HepG2 (cell line): ENCODE data around the gene PRSS22. TPM values are rescaled to one million over a fixed set of nuclear protein-coding genes. Genes with fewer than 3 reads are reported as not detected.
A peak's percentile ranks its signal among the peaks of the same experiment; 100 is the strongest.

ENCODE experiments used
- AGO1 ChIP-seq: fragments of 200-400 bp; formaldehyde crosslinking; IDR thresholded peaks from 2 replicates; pipeline ENCODE4 v1.6.1; 2017; ENCODE audit warnings: mild to moderate bottlenecking, low read depth, low read length, moderate library complexity; ENCODE audit not compliant: poor library complexity, severe bottlenecking
- EHMT2 ChIP-seq: fragments of 200-600 bp; sonication (generic); IDR thresholded peaks from 2 replicates; pipeline ENCODE4 v1.7.0; 2017; ENCODE audit warnings: antibody characterized with exemption, low read depth, low read length, borderline replicate concordance
- ELF3 ChIP-seq: IDR thresholded peaks from 2 replicates; pipeline ENCODE4 v1.6.1; 2016; ENCODE audit warnings: missing genetic modification reagents, missing compliant biosample characterization
- FOSL2 ChIP-seq: sonication (generic); formaldehyde crosslinking; IDR thresholded peaks from 2 replicates; pipeline ENCODE4 v1.4.0; 2020; ENCODE audit warnings: missing genetic modification reagents
- GZF1 ChIP-seq: sonication (generic); formaldehyde crosslinking; IDR thresholded peaks from 2 replicates; pipeline ENCODE4 v1.5.1; 2020; ENCODE audit warnings: mild to moderate bottlenecking, missing genetic modification reagents
- HIVEP1 ChIP-seq: sonication (generic); formaldehyde crosslinking; IDR thresholded peaks from 2 replicates; pipeline ENCODE4 v1.4.0; 2020; ENCODE audit warnings: mild to moderate bottlenecking, missing genetic modification reagents
- HMG20A ChIP-seq: IDR thresholded peaks from 2 replicates; pipeline ENCODE4 v1.6.1; 2016; ENCODE audit warnings: borderline replicate concordance
- HMG20B ChIP-seq: conservative IDR thresholded peaks from 2 replicates; pipeline ENCODE4 v1.6.1; 2016; ENCODE audit warnings: missing genetic modification reagents, missing compliant biosample characterization
- SETDB1 ChIP-seq: sonication (generic); formaldehyde crosslinking; IDR thresholded peaks from 2 replicates; pipeline ENCODE4 v1.5.1; 2020; ENCODE audit warnings: missing genetic modification reagents, mild to moderate bottlenecking, borderline replicate concordance
- SNAPC2 ChIP-seq: sonication (generic); formaldehyde crosslinking; IDR thresholded peaks from 2 replicates; pipeline ENCODE4 v1.8.1; 2022; ENCODE audit warnings: mild to moderate bottlenecking, missing genetic modification reagents
- TCF7L2 ChIP-seq: IDR thresholded peaks from 2 replicates; pipeline ENCODE4 v1.6.1; 2011; ENCODE audit warnings: mild to moderate bottlenecking, low read depth, low read length, moderate library complexity
- XRCC5 ChIP-seq: fragments of 200-400 bp; formaldehyde crosslinking; optimal IDR thresholded peaks from 2 replicates; pipeline ENCODE3; 2017; ENCODE audit warnings: mild to moderate bottlenecking, low read length
- ZBTB21 ChIP-seq: sonication (generic); formaldehyde crosslinking; IDR thresholded peaks from 2 replicates; pipeline ENCODE4 v1.4.0; 2020; ENCODE audit warnings: missing genetic modification reagents
- ZFP62 ChIP-seq: sonication (generic); formaldehyde crosslinking; IDR thresholded peaks from 2 replicates; pipeline ENCODE4 v1.4.0; 2020; ENCODE audit warnings: missing genetic modification reagents
- ZFX ChIP-seq: sonication (generic); formaldehyde crosslinking; IDR thresholded peaks from 2 replicates; pipeline ENCODE4 v1.4.0; 2020; ENCODE audit warnings: mild to moderate bottlenecking, low read depth, missing genetic modification reagents, moderate library complexity
- ZNF20 ChIP-seq: sonication (generic); formaldehyde crosslinking; IDR thresholded peaks from 2 replicates; pipeline ENCODE4 v1.4.0; 2020; ENCODE audit warnings: mild to moderate bottlenecking, moderate library complexity, missing genetic modification reagents
- ZNF234 ChIP-seq: sonication (generic); formaldehyde crosslinking; conservative IDR thresholded peaks from 2 replicates; pipeline ENCODE4 v1.5.1; 2020; ENCODE audit warnings: mild to moderate bottlenecking, missing genetic modification reagents
- ZNF337 ChIP-seq: sonication (generic); formaldehyde crosslinking; IDR thresholded peaks from 2 replicates; pipeline ENCODE4 v1.5.1; 2020; ENCODE audit warnings: missing genetic modification reagents, low read depth, mild to moderate bottlenecking, borderline replicate concordance
- ZNF354B ChIP-seq: sonication (generic); formaldehyde crosslinking; IDR thresholded peaks from 2 replicates; pipeline ENCODE4 v1.8.0; 2022; ENCODE audit warnings: mild to moderate bottlenecking, missing genetic modification reagents
- ZNF367 ChIP-seq: sonication (generic); formaldehyde crosslinking; IDR thresholded peaks from 2 replicates; pipeline ENCODE4 v1.4.0; 2020; ENCODE audit warnings: missing genetic modification reagents, borderline replicate concordance
- ZNF44 ChIP-seq: sonication (generic); formaldehyde crosslinking; IDR thresholded peaks from 2 replicates; pipeline ENCODE4 v1.5.1; 2020; ENCODE audit warnings: mild to moderate bottlenecking, missing genetic modification reagents
- ZNF614 ChIP-seq: IDR thresholded peaks from 2 replicates; pipeline ENCODE4 v1.6.1; 2018; ENCODE audit warnings: missing biosample characterization, missing genetic modification reagents, inconsistent platforms, borderline replicate concordance
- ZNF713 ChIP-seq: sonication (generic); formaldehyde crosslinking; IDR thresholded peaks from 2 replicates; pipeline ENCODE4 v1.4.0; 2020; ENCODE audit warnings: mild to moderate bottlenecking, missing genetic modification reagents
- ZNF747 ChIP-seq: sonication (generic); formaldehyde crosslinking; IDR thresholded peaks from 2 replicates; pipeline ENCODE4 v1.8.1; 2023; ENCODE audit warnings: missing genetic modification reagents, mild to moderate bottlenecking, borderline replicate concordance
- ZNF768 ChIP-seq: sonication (generic); formaldehyde crosslinking; IDR thresholded peaks from 2 replicates; pipeline ENCODE4 v1.4.0; 2020; ENCODE audit warnings: missing genetic modification reagents
- polyA plus RNA-seq, 8 experiments: library from polyadenylated mRNA; depleted of rRNA in 3 of 8; stranded (reverse) in 7 of 8; unstranded in 1 of 8; fragments of >200 nt; fragmentation: Illumina TruSeq in 4 of 8; extraction: Trizol in 4 of 8; gene quantifications; 2 replicates each; pipeline versions ENCODE4 v1.2.1 to v1.2.3, GENCODE V29; 2011 to 2016; ENCODE audit warnings: low read depth in 4 of 8, missing spikeins in 1 of 8, mixed read lengths in 1 of 8; ENCODE audit not compliant: insufficient read depth in 1 of 8
- total RNA-seq, 5 experiments: library from RNA; depleted of rRNA; stranded (reverse); fragments of >200 nt; fragmentation: Illumina TruSeq; extraction: Trizol; gene quantifications; 2 replicates each; pipeline ENCODE4 v1.2.3, GENCODE V29; 2016; ENCODE audit warnings: low read depth in 1 of 5
- TF ChIP-seq, protein P1 (sequence below): sonication (generic); formaldehyde crosslinking; IDR thresholded peaks from 2 replicates; pipeline ENCODE4 v1.4.0; 2020; ENCODE audit warnings: missing genetic modification reagents
- TF ChIP-seq, protein P2 (sequence below): sonication (generic); formaldehyde crosslinking; IDR thresholded peaks from 2 replicates; pipeline ENCODE4 v1.8.1; 2023; ENCODE audit warnings: mild to moderate bottlenecking, missing genetic modification reagents
- TF ChIP-seq, protein P3 (sequence below): sonication (generic); formaldehyde crosslinking; IDR thresholded peaks from 2 replicates; pipeline ENCODE4 v1.5.0; 2020; ENCODE audit warnings: mild to moderate bottlenecking, missing genetic modification reagents

PRSS22 gene
- total and polyA plus RNA-seq, 2 of the 13 experiments (the other 11 are each of a cell fraction or from before 2014, with no cell fraction given): 0.24 to 0.32 TPM

DNA sequence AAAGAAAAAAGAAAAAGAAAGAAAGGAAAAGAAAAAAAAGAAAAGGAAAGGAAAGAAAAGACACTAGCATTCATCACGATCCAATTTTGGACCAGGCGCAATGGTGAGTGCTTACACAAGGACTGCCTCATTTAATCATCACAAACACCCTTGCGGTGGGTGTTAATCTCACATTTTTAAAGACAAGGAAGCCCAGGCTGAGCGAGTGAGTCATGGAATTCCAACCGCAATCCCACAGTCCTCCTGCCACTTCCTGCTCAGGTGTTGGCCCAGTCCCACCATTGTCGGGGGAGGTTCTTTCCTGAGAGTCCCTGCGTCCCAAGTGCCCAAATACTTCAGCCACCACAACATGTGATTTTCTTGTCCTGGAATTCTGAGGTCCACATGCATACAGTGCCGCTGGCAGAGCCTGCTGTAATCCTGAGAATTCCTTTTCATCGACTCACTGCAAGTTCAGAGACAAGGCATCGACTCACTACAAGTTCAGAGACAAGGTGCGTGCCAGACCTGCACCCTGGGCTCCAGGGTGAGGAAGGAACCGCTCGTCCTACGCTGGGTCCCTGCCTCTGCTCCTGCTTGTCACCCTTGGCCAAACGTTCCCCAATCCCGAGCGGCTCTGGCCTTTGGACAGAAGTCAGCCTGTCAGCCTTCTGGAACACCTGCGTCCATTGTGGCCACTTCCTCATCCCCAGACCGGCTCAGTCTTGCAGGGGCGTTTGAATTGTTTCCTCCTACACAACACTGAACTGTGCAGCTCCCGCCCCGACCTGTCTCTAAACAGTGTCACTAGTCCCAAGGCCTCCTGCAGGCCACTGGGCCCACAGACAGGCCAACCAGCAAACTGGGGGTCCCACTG is 22.1 kb downstream of the PRSS22 start (continued):
- TF ChIP-seq ZFP62 (CRISPR knock-in tag) (no peak), ZNF713 (CRISPR knock-in tag) (no peak), HMG20A (no peak), AGO1 (no peak), ZNF20 (no peak), SETDB1 (CRISPR knock-in tag) (no peak), GZF1 (CRISPR knock-in tag) (no peak), FOSL2 (CRISPR knock-in tag) (peak; percentile 93), ZNF614 (no peak), ZBTB21 (CRISPR knock-in tag) (no peak), ZNF337 (no peak), TCF7L2 (no peak), XRCC5 (no peak), HIVEP1 (CRISPR knock-in tag) (no peak), ZNF367 (CRISPR knock-in tag) (no peak), ZFX (CRISPR knock-in tag) (peak; percentile 36; the same call in 1 of the 2 replicates), HMG20B (CRISPR knock-in tag) (no peak), ZNF44 (no peak), ZNF747 (CRISPR knock-in tag) (no peak), ELF3 (peak; percentile 95), ZNF354B (CRISPR knock-in tag) (no peak), ZNF234 (CRISPR knock-in tag) (no peak), SNAPC2 (0 out of 2 replicates have a peak, but pooled peaks have one; percentile 42), ZNF768 (CRISPR knock-in tag) (no peak), EHMT2 (no peak)
- TF ChIP-seq, protein P1, sequence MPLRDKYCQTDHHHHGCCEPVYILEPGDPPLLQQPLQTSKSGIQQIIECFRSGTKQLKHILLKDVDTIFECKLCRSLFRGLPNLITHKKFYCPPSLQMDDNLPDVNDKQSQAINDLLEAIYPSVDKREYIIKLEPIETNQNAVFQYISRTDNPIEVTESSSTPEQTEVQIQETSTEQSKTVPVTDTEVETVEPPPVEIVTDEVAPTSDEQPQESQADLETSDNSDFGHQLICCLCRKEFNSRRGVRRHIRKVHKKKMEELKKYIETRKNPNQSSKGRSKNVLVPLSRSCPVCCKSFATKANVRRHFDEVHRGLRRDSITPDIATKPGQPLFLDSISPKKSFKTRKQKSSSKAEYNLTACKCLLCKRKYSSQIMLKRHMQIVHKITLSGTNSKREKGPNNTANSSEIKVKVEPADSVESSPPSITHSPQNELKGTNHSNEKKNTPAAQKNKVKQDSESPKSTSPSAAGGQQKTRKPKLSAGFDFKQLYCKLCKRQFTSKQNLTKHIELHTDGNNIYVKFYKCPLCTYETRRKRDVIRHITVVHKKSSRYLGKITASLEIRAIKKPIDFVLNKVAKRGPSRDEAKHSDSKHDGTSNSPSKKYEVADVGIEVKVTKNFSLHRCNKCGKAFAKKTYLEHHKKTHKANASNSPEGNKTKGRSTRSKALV: no peak
- TF ChIP-seq, protein P2, sequence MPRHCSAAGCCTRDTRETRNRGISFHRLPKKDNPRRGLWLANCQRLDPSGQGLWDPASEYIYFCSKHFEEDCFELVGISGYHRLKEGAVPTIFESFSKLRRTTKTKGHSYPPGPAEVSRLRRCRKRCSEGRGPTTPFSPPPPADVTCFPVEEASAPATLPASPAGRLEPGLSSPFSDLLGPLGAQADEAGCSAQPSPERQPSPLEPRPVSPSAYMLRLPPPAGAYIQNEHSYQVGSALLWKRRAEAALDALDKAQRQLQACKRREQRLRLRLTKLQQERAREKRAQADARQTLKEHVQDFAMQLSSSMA (CRISPR knock-in tag): no peak
- TF ChIP-seq, protein P3, sequence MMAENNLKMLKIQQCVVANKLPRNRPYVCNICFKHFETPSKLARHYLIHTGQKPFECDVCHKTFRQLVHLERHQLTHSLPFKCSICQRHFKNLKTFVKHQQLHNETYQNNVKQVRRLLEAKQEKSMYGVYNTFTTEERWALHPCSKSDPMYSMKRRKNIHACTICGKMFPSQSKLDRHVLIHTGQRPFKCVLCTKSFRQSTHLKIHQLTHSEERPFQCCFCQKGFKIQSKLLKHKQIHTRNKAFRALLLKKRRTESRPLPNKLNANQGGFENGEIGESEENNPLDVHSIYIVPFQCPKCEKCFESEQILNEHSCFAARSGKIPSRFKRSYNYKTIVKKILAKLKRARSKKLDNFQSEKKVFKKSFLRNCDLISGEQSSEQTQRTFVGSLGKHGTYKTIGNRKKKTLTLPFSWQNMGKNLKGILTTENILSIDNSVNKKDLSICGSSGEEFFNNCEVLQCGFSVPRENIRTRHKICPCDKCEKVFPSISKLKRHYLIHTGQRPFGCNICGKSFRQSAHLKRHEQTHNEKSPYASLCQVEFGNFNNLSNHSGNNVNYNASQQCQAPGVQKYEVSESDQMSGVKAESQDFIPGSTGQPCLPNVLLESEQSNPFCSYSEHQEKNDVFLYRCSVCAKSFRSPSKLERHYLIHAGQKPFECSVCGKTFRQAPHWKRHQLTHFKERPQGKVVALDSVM: no peak
